Stomach (tissue), 9 donors: ENCODE results near the gene AUTS2. TPM values are rescaled to one million over a fixed set of nuclear protein-coding genes. Genes with fewer than 3 reads are reported as not detected.

Experiments used
- DNase-seq, 2 donors: peaks; one replicate each; pipeline versions ENCODE4 v3.0.0 to v3.0.0-alpha.2; 2013 to 2019
- H3K27ac ChIP-seq, 5 donors: fragments of 200-600 bp in 4 of 5; sonication (generic) in 4 of 5; one replicate each; pipeline ENCODE4 v1.5.1; 2013 to 2019; ENCODE audit warnings: mild to moderate bottlenecking in 1 of 5, moderate library complexity in 1 of 5
- H3K27me3 ChIP-seq, 3 donors: fragments of 200-600 bp; sonication (generic); one replicate each; pipeline ENCODE4 v1.5.1; 2017 to 2019; ENCODE audit warnings: mixed run types in 1 of 3
- H3K36me3 ChIP-seq, 4 donors: fragments of 200-600 bp; sonication (generic); 1 replicate in 3 of 4; 2 replicates in 1 of 4; pipeline ENCODE4 v1.5.1; 2016 to 2019
- H3K4me1 ChIP-seq, 4 donors: fragments of 200-600 bp; sonication (generic); one replicate each; pipeline ENCODE4 v1.5.1; 2016 to 2019
- H3K4me3 ChIP-seq, 4 donors: fragments of 200-600 bp; sonication (generic) in 3 of 4; one replicate each; pipeline ENCODE4 v1.5.1; 2016 to 2019; ENCODE audit warnings: mild to moderate bottlenecking in 1 of 4
- H3K9me3 ChIP-seq, 4 donors: fragments of 200-600 bp; sonication (generic); one replicate each; pipeline ENCODE4 v1.5.1; 2016 to 2019
- CTCF ChIP-seq, 7 experiments: fragments of 450-650 bp in 4 of 7; fragments of 200-600 bp in 3 of 7; sonication (generic) in 3 of 7; IDR thresholded peaks; one replicate each; pipeline ENCODE4 v1.5.1; 2016 to 2019; ENCODE audit warnings: antibody characterized with exemption in 7 of 7, control low read depth in 2 of 7, mild to moderate bottlenecking in 1 of 7
- EP300 ChIP-seq: sonication (generic); formaldehyde crosslinking; IDR thresholded peaks from one replicate; pipeline ENCODE4 v1.6.1; 2017; ENCODE audit warnings: antibody characterized with exemption
- POLR2A ChIP-seq, 4 donors: fragments of 450-650 bp; IDR thresholded peaks; one replicate each; pipeline ENCODE4 v1.6.1; 2016; ENCODE audit warnings: antibody characterized with exemption in 4 of 4, control low read depth in 2 of 4, mild to moderate bottlenecking in 1 of 4, moderate library complexity in 1 of 4
- POLR2AphosphoS5 ChIP-seq, 3 donors: sonication (generic); formaldehyde crosslinking; IDR thresholded peaks; one replicate each; pipeline ENCODE4 v1.6.1; 2016; ENCODE audit warnings: antibody characterized with exemption in 3 of 3
- WGBS, 5 donors: extraction: QIAGEN DNeasy Blood & Tissue Kit in 3 of 5; methylation state at CpG; one replicate each; pipeline versions ENCODE4 v1.1.5 to v1.1.7; 2013 to 2018; 5-methylcytosine and 5-hydroxymethylcytosine counted together
- intact Hi-C: fragments of 100-400 bp; cut with DNase I; formaldehyde crosslinking; loops from one replicate; pipeline ENCODE4 v1.15.1; 2023; ENCODE audit warnings: low total_unique reads
- polyA plus RNA-seq, 3 donors: library from polyadenylated mRNA; stranded (reverse); fragments of 200-250 nt; gene quantifications; one replicate each; pipeline ENCODE4 v1.2.3, GENCODE V29; 2013
- total RNA-seq, 5 donors: library from RNA; depleted of rRNA; stranded (reverse); fragments of >200 nt; gene quantifications; one replicate each; pipeline versions ENCODE4 v1.1.0 to v1.2.3, GENCODE V29; 2014 to 2016
- donor health status: healthy with polysubstance abuse.
- donor health status: Bipolar disorder and iron deficiency.
- donor health status: healthy.

The AUTS2 gene
- total and polyA plus RNA-seq, 8 donors = 3.8 to 90.3 (median 38.1) TPM

GRCh38 chr7:70701477-70701876 is 1103.2 kb downstream of the AUTS2 start:
- no peak for DNase-seq
- Histone ChIP-seq H3K27me3 (no peaks in the 10 kb centered on the region), H3K4me3 (no peak overlapping the region), H3K9me3 (no peaks in the 10 kb centered on the region), H3K36me3 (peaks cover 0 to 15% (median 7%) of the 10 kb centered on the region in 4 donors), H3K4me1 (peaks cover 0 to 87% (median 43%) of the 10 kb centered on the region in 4 donors), H3K27ac (no peak overlapping the region)
- TF ChIP-seq POLR2AphosphoS5 (IDR thresholded peaks at IDR 0.05) = peak in 1 of 3 donors; percentile 21
- no peak for TF ChIP-seq CTCF (IDR thresholded peaks at IDR 0.05)
- intact Hi-C loops = no loop called here
- WGBS, 5 donors = 34 to 65% (median 42%) methylated on average over 6 of the region's 6 CpGs

GRCh38 chr7:70701991-70702390 is 1103.7 kb downstream of the AUTS2 start:
- Histone ChIP-seq H3K9me3 (no peaks in the 10 kb centered on the region), H3K4me3 (no peak overlapping the region), H3K36me3 (peaks cover 0 to 15% (median 7%) of the 10 kb centered on the region in 4 donors), H3K27ac (no peak overlapping the region), H3K4me1 (peaks cover 0 to 82% (median 41%) of the 10 kb centered on the region in 4 donors), H3K27me3 (no peaks in the 10 kb centered on the region)
- intact Hi-C loops = no loop called here
- TF ChIP-seq POLR2AphosphoS5 (IDR thresholded peaks at IDR 0.05) (no peak), POLR2A (IDR thresholded peaks at IDR 0.05) (no peak), CTCF (IDR thresholded peaks at IDR 0.05) (no peak), EP300 (no peak)
- 75 to 93% (median 85%) methylated on average over 2 of the region's 2 CpGs for WGBS, 5 donors
- no peak for DNase-seq

GRCh38 chr7:70703785-70704184 is 1105.5 kb downstream of the AUTS2 start:
- WGBS, 5 donors = 91 to 96% (median 92%) methylated on average over 4 of the region's 4 CpGs
- peaks cover 0 to 15% (median 7%) of the 10 kb centered on the region in 4 donors for H3K36me3 ChIP-seq
- intact Hi-C loops = no loop called here
- peaks cover 0 to 76% (median 36%) of the 10 kb centered on the region in 4 donors for H3K4me1 ChIP-seq
- H3K27me3 ChIP-seq = no peaks in the 10 kb centered on the region
- H3K9me3 ChIP-seq = no peaks in the 10 kb centered on the region
- no peak overlapping the region for H3K27ac ChIP-seq
- DNase-seq = no peak
- H3K4me3 ChIP-seq = no peak overlapping the region
- TF ChIP-seq POLR2AphosphoS5 (IDR thresholded peaks at IDR 0.05) (no peak), CTCF (IDR thresholded peaks at IDR 0.05) (no peak), EP300 (no peak)

- peak overlapping the region in 1 of 5 donors; percentile 38 for H3K27ac ChIP-seq
- H3K36me3 ChIP-seq = peaks cover 0 to 8% (median 1%) of the 10 kb centered on the region in 4 donors
- TF ChIP-seq EP300 = no peak
- TF ChIP-seq POLR2AphosphoS5 (IDR thresholded peaks at IDR 0.05) = peak in 1 of 3 donors; percentile 22
- TF ChIP-seq CTCF (IDR thresholded peaks at IDR 0.05) = no peak
- WGBS, 5 donors = 29 to 50% (median 46%) methylated on average over 5 of the region's 5 CpGs
- no peak overlapping the region for H3K4me3 ChIP-seq
- DNase-seq = peak in 1 of 2 donors; percentile 31
- H3K27me3 ChIP-seq = no peaks in the 10 kb centered on the region
- H3K4me1 ChIP-seq = peaks cover 0 to 76% (median 40%) of the 10 kb centered on the region in 4 donors
- intact Hi-C loops = no loop called here
- no peaks in the 10 kb centered on the region for H3K9me3 ChIP-seq
These were observed 1106.6 kb downstream of the AUTS2 start for GRCh38 chr7:70704831-70705346.
